Measurements from ENCODE around the gene PRR4. TPM values are rescaled to one million over a fixed set of nuclear protein-coding genes. Genes with fewer than 3 reads are reported as not detected.
A peak's percentile ranks its signal among the peaks of the same experiment; 100 is the strongest.

The PRR4 gene
- total and polyA plus RNA-seq, 2 experiments from 2014 or later = 5.3 to 8.8 TPM

- no peak overlapping the region for H3K27ac ChIP-seq
- no peaks in the 10 kb centered on the region for H3K4me1 ChIP-seq (ENCODE audit: low read depth)
- DNase-seq (ENCODE audit: low read depth in 1 of 2, low spot score in 1 of 2) = peak in 1 of 2 donors; percentile 6
- TF ChIP-seq CTCF (IDR thresholded peaks at IDR 0.05; ENCODE audit: low read depth, low read length) = no peak
- H3K36me3 ChIP-seq = no peaks in the 10 kb centered on the region
- H3K9me3 ChIP-seq (ENCODE audit: low read depth) = no peaks in the 10 kb centered on the region
- no peak overlapping the region for H3K4me3 ChIP-seq
- H3K27me3 ChIP-seq = no peaks in the 10 kb centered on the region
Measured at GRCh38 chr12:10829994-10830393, 19.3 kb downstream of the PRR4 start.

GRCh38 chr12:10826258-10826657 lies 23.0 kb downstream of the PRR4 start, which contains the start of gene TAS2R10:
Gene TAS2R10, minus strand, starts transcription at chr12:10826358. Its CDS starts 89 bp downstream, at chr12:10826269.
- H3K4me1 ChIP-seq (ENCODE audit: low read depth) = no peaks in the 10 kb centered on the region
- no peak within 1 kb of the TSS for H3K27ac ChIP-seq
- H3K9me3 ChIP-seq (ENCODE audit: low read depth) = no peaks in the 10 kb centered on the region

GRCh38 chr12:10824957-10825356 lies 24.3 kb downstream of the PRR4 start:
- no peak for DNase-seq (ENCODE audit: low read depth in 1 of 2, low spot score in 1 of 2)
- Histone ChIP-seq H3K9me3 (ENCODE audit: low read depth) (no peaks in the 10 kb centered on the region), H3K27me3 (no peaks in the 10 kb centered on the region), H3K4me1 (ENCODE audit: low read depth) (no peaks in the 10 kb centered on the region), H3K36me3 (no peaks in the 10 kb centered on the region), H3K4me3 (no peak overlapping the region), H3K27ac (no peak overlapping the region)
- no peak for TF ChIP-seq CTCF (IDR thresholded peaks at IDR 0.05; ENCODE audit: low read depth, low read length)

More at GRCh38 chr12:10826258-10826657, 23.0 kb downstream of the PRR4 start, which contains the start of gene TAS2R10:
- Histone ChIP-seq H3K36me3 (no peaks in the 10 kb centered on the region), H3K27me3 (no peaks in the 10 kb centered on the region), H3K4me3 (no peak within 1 kb of the TSS)
- DNase-seq (ENCODE audit: low read depth in 1 of 2, low spot score in 1 of 2) = no peak
- no peak for TF ChIP-seq CTCF (IDR thresholded peaks at IDR 0.05; ENCODE audit: low read depth, low read length)

GRCh38 chr12:10811883-10812536 lies 37.3 kb downstream of the PRR4 start:
- Histone ChIP-seq H3K27ac (no peak overlapping the region), H3K9me3 (ENCODE audit: low read depth) (no peaks in the 10 kb centered on the region), H3K4me1 (ENCODE audit: low read depth) (no peaks in the 10 kb centered on the region), H3K27me3 (no peaks in the 10 kb centered on the region), H3K4me3 (no peak overlapping the region), H3K36me3 (no peaks in the 10 kb centered on the region)
- no peak for TF ChIP-seq CTCF (IDR thresholded peaks at IDR 0.05; ENCODE audit: low read depth, low read length)
- no peak for DNase-seq (ENCODE audit: low read depth in 1 of 2, low spot score in 1 of 2)

GRCh38 chr12:10810068-10810467 lies 39.2 kb downstream of the PRR4 start, which contains the start of gene TAS2R9:
Gene TAS2R9, minus strand, starts transcription at chr12:10810168. Its CDS starts 93 bp downstream, at chr12:10810075.
- no peak for DNase-seq (ENCODE audit: low read depth in 1 of 2, low spot score in 1 of 2)
- no peaks in the 10 kb centered on the region for H3K27me3 ChIP-seq
- H3K27ac ChIP-seq = no peak within 1 kb of the TSS
- no peaks in the 10 kb centered on the region for H3K9me3 ChIP-seq (ENCODE audit: low read depth)
- no peak within 1 kb of the TSS for H3K4me3 ChIP-seq
- no peaks in the 10 kb centered on the region for H3K4me1 ChIP-seq (ENCODE audit: low read depth)
- no peak for TF ChIP-seq CTCF (IDR thresholded peaks at IDR 0.05; ENCODE audit: low read depth, low read length)
- H3K36me3 ChIP-seq = no peaks in the 10 kb centered on the region

Measured in cardiac muscle cell (in vitro differentiated cells and primary cell).